ENCODE results near the gene USP53. TPM values are rescaled to one million over a fixed set of nuclear protein-coding genes. Genes with fewer than 3 reads are reported as not detected.

The USP53 gene
- total and polyA plus RNA-seq, 9 of the 15 experiments (the other 6 are each of a cell fraction or from before 2014, with no cell fraction given), result 2.9 to 9.6 (median 8.3) TPM

DNA sequence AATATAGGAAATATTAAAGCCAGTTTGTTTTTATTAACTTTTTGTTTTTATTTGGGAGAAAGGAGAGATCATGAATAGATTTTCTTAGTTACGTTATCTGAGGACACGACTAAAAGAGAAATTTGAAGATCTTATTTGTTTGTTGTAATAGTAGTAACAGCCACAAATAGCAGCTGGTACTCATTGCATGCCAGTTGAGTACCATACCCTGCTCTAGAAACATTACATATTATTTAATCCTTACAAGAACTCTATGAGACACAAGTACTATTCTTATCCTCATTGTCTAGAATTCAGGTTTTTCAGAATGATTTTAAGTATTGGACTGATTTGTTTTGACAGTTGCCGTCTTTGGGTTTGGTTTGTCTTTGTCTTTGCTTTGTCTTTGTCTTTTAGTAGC is 31.8 kb downstream of the USP53 start:
- FAIRE-seq, result no peak
- 71% methylated on average over 3 of the region's 3 CpGs for WGBS (ENCODE audit: insufficient coverage, low coverage, missing lambda C conversion rate)

DNA sequence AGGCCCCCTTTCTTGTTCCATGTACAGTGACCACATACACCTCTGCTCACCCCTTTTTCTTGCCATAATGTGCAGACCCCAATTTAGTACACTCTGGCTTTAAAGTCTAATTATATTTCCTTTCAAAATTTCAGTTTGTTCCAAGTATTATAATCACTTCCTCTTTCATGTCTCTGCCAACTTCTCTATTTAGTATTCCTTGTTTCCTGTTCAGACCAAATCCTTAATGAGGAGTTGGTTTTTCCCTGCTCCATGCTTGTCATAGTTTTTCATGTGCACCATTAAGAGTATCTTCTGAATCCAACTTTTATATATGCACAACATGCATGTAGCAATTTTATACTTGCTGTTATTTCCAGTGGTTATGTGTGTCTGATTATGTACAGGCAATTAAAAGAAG is 32.3 kb downstream of the USP53 start:
- H3K79me2 ChIP-seq (ENCODE audit: control insufficient read depth, insufficient read depth, low read length), result no peaks in the 10 kb centered on the region
- ChIA-PET POLR2A (no interaction called here), CTCF (ENCODE audit: low intra/inter-chr PET ratio) (no interaction called here)
- no peaks in the 10 kb centered on the region for H3K9me1 ChIP-seq (ENCODE audit: control insufficient read depth, insufficient read depth, low read length)
- in situ Hi-C loops (cut with MboI), result no loop called here
- intact Hi-C loops (cut with micrococcal nuclease), result no loop called here
- no peaks in the 10 kb centered on the region for H3K4me1 ChIP-seq (replicated peaks in 1 of 2; ENCODE audit: control insufficient read depth in 2 of 2, insufficient read depth in 2 of 2, low read length in 2 of 2)
- no peak for FAIRE-seq
- no peak for TF ChIP-seq CXXC5 (CRISPR knock-in tag; IDR thresholded peaks at IDR 0.05)
- TF ChIP-seq ZNF77 (CRISPR knock-in tag; IDR thresholded peaks at IDR 0.05), result no peak
- TF ChIP-seq SPI1 (IDR thresholded peaks at IDR 0.05; ENCODE audit: borderline replicate concordance, low read depth, low read length), result peak; percentile 64; the same call in 1 of the 2 replicates
- H3K4me2 ChIP-seq (ENCODE audit: insufficient read depth, low read length), result no peak overlapping the region
- no peak overlapping the region for H3K9ac ChIP-seq (ENCODE audit: insufficient read depth in 1 of 2, low read depth in 2 of 2, low read length in 2 of 2)
- no TSS peak for BruUV-seq (replicated peaks)
- H2AFZ ChIP-seq (ENCODE audit: low read depth, low read length), result no peak overlapping the region
- H3K4me3 ChIP-seq, result no peak overlapping the region
- H3K27me3 ChIP-seq (ENCODE audit: control insufficient read depth in 2 of 2, insufficient read depth in 2 of 2, low read length in 2 of 2), result no peaks in the 10 kb centered on the region
- H3K27ac ChIP-seq (ENCODE audit: extremely low read depth, low read depth, low read length), result no peak overlapping the region
- no peaks in the 10 kb centered on the region for H4K20me1 ChIP-seq (replicated peaks; ENCODE audit: control insufficient read depth, insufficient read depth, low read length)
- H3K9me3 ChIP-seq (replicated peaks; ENCODE audit: control insufficient read depth, insufficient read depth, low read depth, low read length), result no peaks in the 10 kb centered on the region
- H3K36me3 ChIP-seq (ENCODE audit: control insufficient read depth, insufficient read depth, low read length), result 0 out of 3 replicates have a peak, but pooled peaks cover 3% of the 10 kb centered on the region
- no peak for DNase-seq (ENCODE audit: extremely low read depth in 1 of 4, low spot score in 3 of 4)
- no peak for ATAC-seq

More for the DNA sequence above, 31.8 kb downstream of the USP53 start:
- POLR2A ChIA-PET, result no interaction called here
- in situ Hi-C loops (cut with MboI), result no loop called here
- Histone ChIP-seq H3K9me3 (replicated peaks; ENCODE audit: control insufficient read depth, insufficient read depth, low read depth, low read length) (no peaks in the 10 kb centered on the region), H3K4me2 (ENCODE audit: insufficient read depth, low read length) (no peak overlapping the region), H3K9me1 (ENCODE audit: control insufficient read depth, insufficient read depth, low read length) (no peaks in the 10 kb centered on the region), H3K27ac (ENCODE audit: extremely low read depth, low read depth, low read length) (no peak overlapping the region), H3K4me3 (no peak overlapping the region), H2AFZ (ENCODE audit: low read depth, low read length) (no peak overlapping the region), H3K36me3 (ENCODE audit: control insufficient read depth, insufficient read depth, low read length) (peaks cover 6% of the 10 kb centered on the region; the same call in 1 of the 3 replicates), H4K20me1 (replicated peaks; ENCODE audit: control insufficient read depth, insufficient read depth, low read length) (no peaks in the 10 kb centered on the region), H3K27me3 (ENCODE audit: control insufficient read depth in 2 of 2, insufficient read depth in 2 of 2, low read length in 2 of 2) (no peaks in the 10 kb centered on the region), H3K9ac (ENCODE audit: insufficient read depth in 1 of 2, low read depth in 2 of 2, low read length in 2 of 2) (no peak overlapping the region), H3K4me1 (replicated peaks in 1 of 2; ENCODE audit: control insufficient read depth in 2 of 2, insufficient read depth in 2 of 2, low read length in 2 of 2) (no peaks in the 10 kb centered on the region), H3K79me2 (ENCODE audit: control insufficient read depth, insufficient read depth, low read length) (no peaks in the 10 kb centered on the region)
- ATAC-seq (no peak), DNase-seq (ENCODE audit: extremely low read depth in 1 of 4, low spot score in 3 of 4) (no peak)
- no TSS peak for BruUV-seq (replicated peaks)
- intact Hi-C loops (cut with micrococcal nuclease), result no loop called here
- TF ChIP-seq, protein P1, sequence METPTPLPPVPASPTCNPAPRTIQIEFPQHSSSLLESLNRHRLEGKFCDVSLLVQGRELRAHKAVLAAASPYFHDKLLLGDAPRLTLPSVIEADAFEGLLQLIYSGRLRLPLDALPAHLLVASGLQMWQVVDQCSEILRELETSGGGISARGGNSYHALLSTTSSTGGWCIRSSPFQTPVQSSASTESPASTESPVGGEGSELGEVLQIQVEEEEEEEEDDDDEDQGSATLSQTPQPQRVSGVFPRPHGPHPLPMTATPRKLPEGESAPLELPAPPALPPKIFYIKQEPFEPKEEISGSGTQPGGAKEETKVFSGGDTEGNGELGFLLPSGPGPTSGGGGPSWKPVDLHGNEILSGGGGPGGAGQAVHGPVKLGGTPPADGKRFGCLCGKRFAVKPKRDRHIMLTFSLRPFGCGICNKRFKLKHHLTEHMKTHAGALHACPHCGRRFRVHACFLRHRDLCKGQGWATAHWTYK (CRISPR knock-in tag; IDR thresholded peaks at IDR 0.05), result no peak
- TF ChIP-seq ZNF239 (CRISPR knock-in tag; IDR thresholded peaks at IDR 0.05) (no peak), SMAD2 (IDR thresholded peaks at IDR 0.05; ENCODE audit: low read depth, low read length) (no peak), SMAD1 (IDR thresholded peaks at IDR 0.05; ENCODE audit: low read depth, low read length, partially characterized antibody) (no peak)
- CTCF ChIA-PET (ENCODE audit: low intra/inter-chr PET ratio), result no interaction called here
